HG02938 (cell line): ENCODE measurements around the gene CALHM3.
"Not testable (repeated sequence)": the region's sequence is repeated elsewhere in the genome, so short reads cannot be mapped to it uniquely, and the experiment has no call there.

Experiments used
- ATAC-seq: cut with Tn5 transposase; IDR thresholded peaks from one replicate; pipeline ENCODE4 v1.9.1; 2021; ENCODE audit warnings: mild to moderate bottlenecking, moderate library complexity; ENCODE audit not compliant: unreplicated experiment

CALHM3 gene

GRCh38 chr10:103502849-103503660 lies 24.0 kb upstream of the CALHM3 start:
- ATAC-seq: no peak

DNA sequence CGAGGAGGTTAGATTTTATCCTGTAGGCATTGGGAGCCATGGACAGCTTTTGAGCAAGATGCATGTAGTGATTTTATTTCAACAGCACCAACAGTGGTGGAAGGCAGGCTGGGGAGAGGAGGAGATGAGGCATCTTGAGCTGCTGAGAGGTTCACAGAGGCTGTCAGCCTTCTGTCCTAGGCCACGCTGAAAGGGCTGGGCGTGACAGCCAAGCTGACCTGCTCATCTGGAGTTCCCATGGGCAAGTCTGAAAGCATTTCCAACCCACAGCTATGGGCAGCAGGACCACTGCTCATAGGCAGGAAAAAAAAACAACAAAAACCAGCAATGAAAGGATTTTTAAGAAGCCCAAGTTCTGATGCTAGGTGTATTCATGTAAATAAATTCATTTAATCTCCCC lies 22.1 kb upstream of the CALHM3 start:
- no peak for ATAC-seq

DNA sequence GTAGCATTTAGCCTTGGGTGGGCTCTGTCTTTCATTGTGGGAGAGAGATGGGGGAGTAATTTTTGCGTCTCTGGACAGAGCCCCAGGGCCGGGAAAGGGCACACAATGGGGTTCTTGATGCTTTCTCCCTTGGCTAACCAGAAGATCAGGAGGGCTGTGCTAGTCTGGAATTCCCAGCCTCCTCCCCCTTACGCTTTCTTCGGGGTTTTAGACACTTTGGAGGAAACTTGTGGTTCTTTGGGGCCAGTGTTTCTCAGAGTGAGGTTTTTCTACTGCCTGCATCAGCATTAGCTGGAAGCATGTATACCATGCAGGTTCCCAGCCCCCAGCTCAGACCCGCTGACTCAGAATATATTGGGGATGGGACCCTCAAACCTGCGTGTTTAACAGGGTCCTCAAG lies 21.4 kb upstream of the CALHM3 start:
- no peak for ATAC-seq

GRCh38 chr10:103499881-103500280 lies 20.8 kb upstream of the CALHM3 start:
- no peak for ATAC-seq

DNA sequence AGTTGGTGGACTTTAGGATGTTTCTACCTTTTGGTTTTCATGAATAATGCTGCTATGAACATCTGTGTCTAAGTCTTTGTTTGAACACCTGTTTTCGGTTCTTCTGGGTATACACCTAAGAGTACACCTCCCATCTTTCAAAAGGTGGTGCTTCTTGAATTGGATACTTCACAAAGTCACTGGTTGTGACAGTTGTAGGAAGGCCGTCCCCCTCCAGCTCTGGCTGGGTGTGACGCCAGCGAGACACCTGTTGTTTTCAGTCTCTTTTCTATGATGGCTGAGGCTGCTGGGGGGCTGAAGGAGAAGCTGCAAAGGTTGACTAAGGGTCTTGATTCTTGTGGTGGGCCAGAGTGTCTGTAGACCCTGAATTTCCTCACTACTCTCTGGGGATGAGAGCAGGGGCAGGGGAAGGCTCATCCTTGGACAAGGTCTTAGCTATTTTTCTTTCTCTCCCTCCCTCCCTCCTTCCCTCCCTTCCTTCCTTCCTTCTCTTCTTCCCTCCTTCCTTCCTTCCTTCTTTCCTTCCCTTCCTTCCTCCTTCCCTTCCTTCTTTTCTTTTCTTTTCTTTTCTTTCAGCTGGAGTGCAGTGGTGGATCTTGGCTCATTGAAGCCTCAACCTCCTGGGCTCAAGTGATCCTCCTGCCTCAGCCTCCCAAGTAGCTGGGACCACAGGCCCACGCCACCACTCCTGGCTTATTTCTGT lies 20.0 kb upstream of the CALHM3 start:
- no peak for ATAC-seq

GRCh38 chr10:103497161-103497915 lies 18.3 kb upstream of the CALHM3 start:
- no peak for ATAC-seq

DNA sequence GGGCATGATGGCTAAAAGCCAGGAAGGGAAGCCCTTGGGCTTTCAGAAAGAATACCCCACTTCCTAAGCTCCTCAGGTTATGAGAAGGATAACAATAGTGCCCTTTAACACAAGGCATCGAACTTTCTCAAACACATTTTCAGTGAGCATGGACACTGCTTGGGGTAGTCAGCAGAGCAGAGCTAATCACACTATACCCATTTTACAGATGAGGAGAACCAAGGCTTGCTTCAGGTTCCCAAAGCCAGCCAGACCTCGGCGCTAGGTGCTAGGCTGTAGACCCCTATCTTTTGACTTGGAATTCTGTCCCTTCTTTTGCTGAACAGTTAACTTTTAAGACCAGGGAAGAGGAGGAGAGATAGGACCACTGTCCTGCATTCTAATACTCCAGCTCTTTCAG lies 16.3 kb upstream of the CALHM3 start:
- ATAC-seq: no peak

GRCh38 chr10:103493916-103494877 lies 15.2 kb upstream of the CALHM3 start:
- no peak for ATAC-seq

GRCh38 chr10:103493362-103493915 lies 14.4 kb upstream of the CALHM3 start, which contains the start of gene NEURL1:
NEURL1 (plus strand) TSS chr10:103493705; CDS start chr10:103494388, 683 bp downstream.
- ATAC-seq: no peak

DNA sequence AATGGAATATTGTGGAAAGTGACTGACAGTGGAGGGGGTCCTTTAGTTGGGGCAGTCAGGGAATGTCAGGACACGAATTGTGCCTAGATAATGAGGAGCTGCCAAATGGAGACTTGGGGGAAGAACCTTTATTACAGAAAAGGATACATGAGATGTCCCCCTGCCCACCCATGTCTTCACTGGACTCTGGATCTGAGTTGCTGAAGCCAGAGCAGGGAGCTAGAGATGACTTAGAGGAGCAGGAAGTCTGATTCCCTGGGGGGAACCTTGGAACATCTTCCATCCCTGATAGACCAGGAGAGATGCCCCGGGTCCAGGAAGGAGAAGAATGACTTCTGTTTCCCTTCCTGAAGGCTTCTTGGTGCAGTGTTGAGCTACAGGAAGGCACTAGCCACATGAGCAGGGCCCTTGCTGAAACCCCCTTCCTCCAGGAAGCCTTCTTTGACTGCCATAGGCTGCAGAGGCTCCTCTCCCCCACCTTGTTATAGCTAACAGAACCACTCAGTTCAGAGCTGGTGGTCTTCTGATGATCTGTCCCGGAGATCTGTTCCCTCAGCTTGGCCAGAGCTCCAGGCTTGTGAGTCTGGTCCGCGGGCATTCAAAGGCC lies 13.7 kb upstream of the CALHM3 start:
- ATAC-seq: no peak

- ATAC-seq: no peak
Measured at GRCh38 chr10:103491729-103492364, 12.8 kb upstream of the CALHM3 start.

DNA sequence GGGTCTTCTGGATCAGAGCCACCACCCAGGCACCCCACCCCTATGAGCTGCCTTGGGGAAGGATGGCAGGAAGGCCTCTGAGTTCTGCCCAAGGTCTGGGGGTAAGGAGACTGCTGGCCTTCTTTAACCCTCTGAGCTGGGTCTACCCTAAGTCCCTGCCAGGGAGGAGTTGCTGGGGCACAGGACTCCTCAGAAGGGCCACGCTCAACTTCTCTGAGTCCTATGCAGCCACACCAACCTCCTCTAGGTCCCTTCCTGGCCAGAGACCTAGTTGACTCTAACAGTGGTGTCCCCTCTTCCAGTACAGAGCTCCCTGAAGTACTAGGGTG lies 11.9 kb upstream of the CALHM3 start:
- peak; percentile 17 for ATAC-seq

DNA sequence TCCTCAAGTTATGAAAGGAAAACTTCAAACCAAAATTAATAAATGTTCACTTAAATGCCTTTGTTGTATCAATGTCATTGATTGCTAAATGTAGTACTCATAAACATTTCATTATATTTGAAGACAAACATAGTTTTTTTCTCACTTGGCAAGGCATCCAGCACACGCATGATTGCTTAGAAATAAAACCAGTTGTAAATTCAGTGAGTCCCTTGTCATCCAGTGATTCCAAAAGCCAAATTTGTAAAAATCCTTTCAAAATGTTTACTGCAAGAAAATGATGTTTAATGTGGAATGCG lies 8.3 kb upstream of the CALHM3 start:
- ATAC-seq: no peak

- not testable (repeated sequence) for ATAC-seq
Measured at GRCh38 chr10:103486635-103487409, 7.8 kb upstream of the CALHM3 start.

- no peak for ATAC-seq
Measured at GRCh38 chr10:103481974-103482531, 3.0 kb upstream of the CALHM3 start.

- ATAC-seq: no peak
Measured at GRCh38 chr10:103480521-103480920, 1.5 kb upstream of the CALHM3 start.

DNA sequence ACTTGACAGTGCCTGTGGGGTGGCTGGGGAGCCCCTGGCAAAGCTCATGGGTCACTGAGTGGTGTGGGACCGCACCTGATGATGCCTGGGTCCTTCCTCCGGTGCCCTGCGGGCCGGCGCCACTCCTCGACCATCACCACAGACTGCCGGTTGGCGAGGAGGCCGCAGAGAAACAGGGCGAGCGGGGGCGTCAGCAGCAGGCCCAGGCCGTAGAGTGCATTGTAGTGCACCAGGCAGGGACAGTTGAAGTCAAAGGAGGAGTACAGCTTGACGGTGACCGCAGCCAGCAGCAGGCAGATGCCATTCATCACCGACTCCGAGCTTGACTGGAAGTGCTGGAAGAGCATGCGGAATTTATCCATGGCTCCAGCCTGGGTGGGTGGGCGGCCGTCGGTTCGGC lies 369 bp downstream of the CALHM3 start:
- no peak for ATAC-seq

- no peak for ATAC-seq
Measured at GRCh38 chr10:103476046-103476768, 2.8 kb downstream of the CALHM3 start.
